GM19238 (cell line): ENCODE results near the gene PSORS1C1.
"Not testable (repeated sequence)": the region's sequence is repeated elsewhere in the genome, so short reads cannot be mapped to it uniquely, and the experiment has no call there.

ENCODE experiments used
- DNase-seq: peaks from one replicate; pipeline ENCODE4 v3.0.0; 2011; ENCODE audit warnings: low spot score; ENCODE audit not compliant: insufficient read length

Gene PSORS1C1

GRCh38 chr6:31158140-31158862, 43.7 kb downstream of the PSORS1C1 start, which contains the start of gene TCF19:
Gene TCF19 (plus strand): TSS chr6:31158589. CDS start chr6:31159470, 881 bp downstream.
- DNase-seq = peak; percentile 97

- DNase-seq = no peak
Observed at GRCh38 chr6:31158863-31159855, 44.6 kb downstream of the PSORS1C1 start.

- DNase-seq = no peak
Observed at GRCh38 chr6:31161216-31162126, 46.9 kb downstream of the PSORS1C1 start.

- no peak for DNase-seq
Observed at GRCh38 chr6:31162463-31163165, 48.0 kb downstream of the PSORS1C1 start.

- no peak for DNase-seq
Observed at GRCh38 chr6:31163922-31164321, 49.3 kb downstream of the PSORS1C1 start.

DNA sequence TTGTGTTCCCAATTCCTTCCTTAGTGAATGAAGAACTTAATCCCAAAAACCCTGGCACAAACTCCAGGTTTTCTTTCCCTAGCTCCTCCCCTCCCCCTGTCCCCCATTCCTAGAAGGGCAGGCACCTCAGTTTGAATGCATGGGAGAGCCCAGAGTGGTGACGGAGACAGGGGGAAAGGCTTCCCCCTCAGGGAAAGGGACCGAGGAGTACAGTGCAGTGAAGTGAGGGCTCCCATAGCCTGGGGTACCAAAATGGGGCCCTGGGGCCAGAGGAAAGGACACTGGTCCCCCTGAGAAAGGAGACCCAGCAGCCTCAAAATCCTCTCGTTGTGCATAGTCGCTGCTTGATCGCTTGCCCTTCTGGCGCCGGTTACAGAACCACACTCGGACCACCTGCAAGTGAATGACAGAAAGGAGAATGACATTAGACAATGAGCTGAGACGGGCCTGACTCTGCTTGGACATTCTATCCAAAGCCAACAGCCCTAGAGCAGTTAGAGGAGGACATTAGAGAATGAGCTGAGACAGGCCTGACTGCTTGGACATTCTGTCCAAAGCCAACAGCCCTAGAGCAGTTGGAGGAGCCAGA, 50.0 kb downstream of the PSORS1C1 start:
- not testable (repeated sequence) for DNase-seq

DNA sequence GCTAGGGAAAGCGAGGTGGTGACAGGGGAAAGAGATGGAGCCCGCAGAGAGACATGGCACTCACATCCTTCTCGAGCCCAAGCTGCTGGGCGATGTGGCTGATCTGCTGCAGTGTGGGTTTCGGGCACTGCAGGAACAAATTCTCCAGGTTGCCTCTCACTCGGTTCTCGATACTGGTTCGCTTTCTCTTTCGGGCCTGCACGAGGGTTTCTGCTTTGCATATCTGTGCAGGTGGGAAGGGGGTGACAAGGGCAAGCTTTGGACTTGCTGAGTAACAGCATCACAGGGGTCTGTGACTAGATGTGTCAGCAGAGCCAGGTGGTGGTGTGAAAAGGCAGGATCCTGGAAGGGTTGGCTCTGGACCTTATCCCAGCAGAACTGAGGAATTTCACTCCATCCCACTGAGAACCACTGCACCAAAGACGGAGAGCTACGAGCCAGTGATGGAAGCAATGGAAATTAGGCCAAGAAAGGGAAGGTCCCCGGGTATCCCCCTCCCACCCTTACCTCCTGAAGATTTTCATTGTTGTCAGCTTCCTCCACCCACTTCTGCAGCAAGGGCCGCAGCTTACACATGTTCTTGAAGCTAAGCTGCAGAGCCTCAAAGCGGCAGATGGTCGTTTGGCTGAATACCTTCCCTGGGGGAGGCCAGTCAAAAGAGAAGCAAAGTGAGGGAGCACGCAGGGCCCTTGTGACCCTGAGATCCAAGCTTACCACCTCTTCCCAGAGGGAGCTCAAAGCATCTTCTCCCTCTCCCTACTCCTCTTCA, 50.6 kb downstream of the PSORS1C1 start:
- not testable (repeated sequence) for DNase-seq

DNA sequence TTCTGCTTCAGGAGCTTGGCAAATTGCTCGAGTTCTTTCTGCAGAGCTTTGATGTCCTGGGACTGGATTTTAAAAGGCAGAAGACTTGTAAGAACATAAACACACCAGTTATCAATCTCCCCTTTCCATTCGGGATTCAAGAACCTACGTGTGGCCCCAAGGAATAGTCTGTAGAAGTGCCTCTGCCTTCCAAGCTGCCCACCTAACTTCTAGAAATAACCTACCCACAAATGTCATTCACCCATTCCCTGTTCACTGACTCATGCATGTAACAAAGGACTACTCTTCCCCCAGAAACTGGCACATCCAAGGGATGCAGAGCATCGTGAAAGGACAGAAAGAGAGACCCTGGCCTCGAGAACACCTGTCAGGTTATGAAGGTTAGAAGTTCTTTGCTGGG, 51.4 kb downstream of the PSORS1C1 start:
- no peak for DNase-seq

DNA sequence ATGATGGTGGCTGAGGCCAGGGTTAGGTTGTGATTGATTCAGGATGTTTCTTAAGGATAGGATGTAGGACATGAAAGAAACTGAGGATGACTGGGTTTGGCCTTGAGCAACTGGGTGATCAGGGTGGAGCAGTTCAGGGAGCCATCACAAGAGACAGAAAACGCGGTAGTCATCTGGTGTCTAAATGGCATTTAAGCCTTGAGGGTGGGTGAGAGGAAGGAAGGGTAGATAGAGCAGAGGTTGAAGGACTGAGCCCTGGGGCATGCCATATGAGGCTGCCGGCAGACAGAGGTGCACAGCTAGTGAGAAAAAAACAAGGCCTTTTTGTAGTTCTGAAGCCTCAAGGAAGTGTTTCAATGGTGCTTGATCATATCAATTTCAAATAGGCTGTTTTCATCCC, 54.0 kb downstream of the PSORS1C1 start:
- DNase-seq = no peak

DNA sequence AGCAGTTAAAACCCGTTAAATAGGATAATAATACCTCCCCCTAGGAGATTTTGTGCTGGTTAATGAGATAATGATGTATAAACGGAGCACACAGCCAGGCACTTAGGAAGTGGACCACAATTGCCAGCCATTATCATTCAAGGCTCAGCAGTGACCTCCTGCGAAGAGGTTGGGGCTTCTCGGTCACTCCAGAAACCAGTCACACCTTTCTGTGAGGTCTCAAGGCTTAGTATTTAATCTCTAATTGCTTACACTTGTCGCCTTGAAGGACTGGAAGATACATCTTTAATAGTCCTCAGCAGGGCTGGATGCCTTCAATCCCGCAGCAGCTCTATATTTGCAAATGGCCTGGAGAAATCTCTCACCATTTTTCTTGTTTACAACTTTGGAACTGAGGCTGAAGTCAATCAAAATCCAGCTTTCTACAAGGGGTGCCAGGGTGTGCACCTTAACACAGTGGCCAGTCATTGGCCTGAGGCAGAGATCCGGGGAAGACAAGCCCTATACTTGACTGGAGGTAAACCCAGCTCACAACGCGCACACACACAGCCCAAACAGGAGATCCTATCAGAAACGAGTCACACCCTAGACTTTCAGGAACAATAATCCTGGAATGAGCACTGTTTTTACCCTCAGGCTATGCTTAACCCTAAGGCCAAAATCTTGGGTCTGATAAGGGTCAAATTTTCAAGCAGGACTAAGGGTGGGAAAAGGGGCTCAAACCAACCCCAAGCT, 54.7 kb downstream of the PSORS1C1 start:
- no peak for DNase-seq

DNA sequence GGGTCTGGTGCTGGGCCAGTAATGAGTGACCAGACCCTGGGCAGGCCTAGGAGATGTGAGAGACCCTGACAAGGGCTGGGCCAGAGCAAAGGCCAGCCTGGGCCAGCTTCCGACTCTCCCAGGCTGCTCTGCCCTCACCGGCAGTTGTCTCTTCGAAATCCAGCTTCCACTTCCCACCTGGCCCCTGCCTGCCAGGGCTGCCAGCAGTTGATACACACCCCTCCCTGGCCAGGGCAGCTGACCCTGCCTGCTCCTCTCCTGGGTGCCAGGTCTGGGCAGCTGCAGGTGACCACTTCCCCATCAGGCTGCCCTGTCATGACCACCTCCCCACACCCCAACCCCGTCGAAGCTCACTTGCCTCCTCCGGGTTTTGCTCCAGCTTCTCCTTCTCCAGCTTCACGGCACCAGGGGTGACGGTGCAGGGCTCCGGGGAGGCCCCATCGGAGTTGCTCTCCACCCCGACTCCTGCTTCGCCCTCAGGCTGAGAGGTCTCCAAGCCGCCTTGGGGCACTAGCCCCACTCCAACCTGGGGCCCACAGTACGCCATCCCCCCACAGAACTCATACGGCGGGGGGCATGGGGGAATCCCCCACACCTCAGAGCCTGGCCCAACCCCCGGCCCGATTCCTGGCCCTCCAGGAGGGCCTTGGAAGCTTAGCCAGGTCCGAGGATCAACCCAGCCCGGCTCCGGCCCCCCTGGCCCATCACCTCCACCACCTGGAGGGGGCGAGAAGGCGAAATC, 55.4 kb downstream of the PSORS1C1 start:
- not testable (repeated sequence) for DNase-seq

DNA sequence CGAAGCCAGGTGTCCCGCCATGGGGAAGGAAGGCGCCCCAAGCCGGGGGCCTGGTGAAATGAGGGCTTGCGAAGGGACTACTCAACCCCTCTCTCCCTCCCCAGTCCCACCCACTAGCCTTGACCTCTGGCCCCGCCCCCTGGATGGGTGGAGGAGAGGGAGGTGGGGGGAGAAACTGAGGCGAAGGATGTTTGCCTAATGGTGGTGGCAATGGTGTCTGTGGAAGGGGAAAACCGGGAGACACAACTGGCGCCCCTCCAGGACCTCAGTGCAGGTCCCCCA, 55.9 kb downstream of the PSORS1C1 start, which contains the start of gene POU5F1:
Gene POU5F1, minus strand, starts transcription at position 83 of the 282 bp plus-strand sequence. Its CDS starts 62 bp downstream, at position 21.
- DNase-seq = no peak

GRCh38 chr6:31170987-31171671, 56.5 kb downstream of the PSORS1C1 start:
- DNase-seq = no peak

- no peak for DNase-seq
Observed at GRCh38 chr6:31171931-31172905, 57.6 kb downstream of the PSORS1C1 start.

DNA sequence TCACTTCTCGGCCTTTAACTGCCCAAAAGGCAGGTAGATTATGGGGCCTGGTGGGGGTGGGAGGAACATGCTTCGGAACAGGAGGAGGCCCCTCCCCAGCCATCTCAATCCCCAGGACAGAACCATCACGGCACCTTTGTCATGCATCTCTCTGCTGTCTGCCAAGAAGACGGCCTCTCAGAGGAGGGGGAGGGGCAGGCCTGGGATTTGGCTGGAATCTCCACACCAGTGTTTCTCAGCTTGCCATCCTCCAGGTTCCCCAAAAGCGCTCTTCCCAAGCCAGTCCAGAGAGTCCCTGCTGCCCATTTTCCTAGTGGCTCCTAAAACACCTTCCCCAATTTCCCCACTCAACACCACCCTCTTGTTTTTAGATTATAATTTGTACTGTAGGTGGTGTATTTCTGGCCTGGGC, 58.4 kb downstream of the PSORS1C1 start:
- no peak for DNase-seq

- no peak for DNase-seq
Observed at GRCh38 chr6:31173406-31173805, 58.8 kb downstream of the PSORS1C1 start.
